ENCODE data around the gene CASK.

The CASK gene

DNA sequence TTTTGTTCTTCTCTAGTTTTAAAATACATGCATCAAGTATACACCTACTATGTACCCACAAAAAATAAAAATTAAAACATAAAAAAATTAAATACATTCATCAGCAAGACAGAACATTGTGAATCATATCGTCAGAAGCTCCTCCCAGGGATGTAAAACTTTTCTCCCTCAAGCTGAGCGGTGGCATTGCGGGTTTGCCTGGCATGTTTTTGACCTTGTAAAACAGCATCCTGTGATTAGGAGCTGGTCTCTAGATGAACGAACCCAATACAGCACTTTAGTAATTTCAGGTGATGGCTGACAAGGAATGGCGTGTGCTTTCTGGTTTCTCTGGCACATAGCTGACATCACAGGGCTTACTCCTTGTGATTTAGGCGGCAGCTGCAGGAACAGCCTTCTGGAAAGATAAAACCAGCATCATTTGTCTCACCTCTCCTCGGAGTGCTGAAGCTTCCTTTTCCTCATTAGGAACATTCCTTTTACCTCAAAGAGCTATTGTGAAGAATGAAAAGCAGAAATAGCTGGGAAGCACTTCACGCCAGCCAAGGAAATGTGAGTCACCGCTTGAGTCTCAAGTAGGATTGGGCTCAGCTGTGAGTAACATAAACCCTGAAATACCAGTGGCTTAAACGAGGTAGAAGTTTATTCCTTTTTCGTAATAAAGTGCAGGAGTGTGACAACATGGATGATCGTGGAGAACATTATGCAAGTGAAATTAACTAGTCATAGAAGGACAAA lies 431.9 kb downstream of the CASK start:
- H3K27ac ChIP-seq (ENCODE audit: low read depth, low read length) = no peak overlapping the region

DNA sequence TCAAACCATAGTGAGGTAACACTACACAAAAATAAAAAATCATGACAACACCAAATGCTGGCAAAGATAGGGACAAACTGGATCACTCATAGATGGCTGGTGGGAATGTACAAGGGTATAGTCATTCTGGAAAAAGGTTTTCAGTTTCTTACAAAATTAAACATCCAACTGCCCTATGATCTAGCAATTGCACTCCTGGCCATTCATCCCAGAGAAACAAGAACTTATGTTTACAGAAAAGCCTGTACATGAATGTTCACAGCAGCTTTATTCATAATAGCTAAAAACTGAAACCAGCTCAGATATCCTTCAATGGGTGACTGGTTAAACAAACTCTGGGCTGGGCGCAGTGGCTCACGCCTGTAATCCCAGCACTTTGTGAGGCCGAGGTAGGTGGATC lies 432.9 kb downstream of the CASK start:
- Histone ChIP-seq H3K9me2 (replicated peaks; ENCODE audit: control insufficient read depth, low read length) (no peaks in the 10 kb centered on the region), H3K27ac (ENCODE audit: low read depth, low read length) (no peak overlapping the region), H3K4me2 (ENCODE audit: low read length) (peak overlapping the region; percentile 24; the same call in 1 of the 2 replicates), H4K20me1 (ENCODE audit: control insufficient read depth, insufficient read depth, low read depth, low read length) (no peaks in the 10 kb centered on the region), H3K9me3 (ENCODE audit: control insufficient read depth, insufficient read depth, low read length) (no peaks in the 10 kb centered on the region), H3K36me3 (ENCODE audit: control insufficient read depth, low read length) (no peaks in the 10 kb centered on the region), H3K79me2 (ENCODE audit: control insufficient read depth, low read length) (no peaks in the 10 kb centered on the region), H3F3A (ENCODE audit: control insufficient read depth, insufficient read depth) (no peaks in the 10 kb centered on the region), H3K27me3 (ENCODE audit: control insufficient read depth, low read length) (no peaks in the 10 kb centered on the region), H3K4me1 (ENCODE audit: control insufficient read depth, low read length) (peaks cover 6% of the 10 kb centered on the region), H3K4me3 (ENCODE audit: low read length) (no peak overlapping the region)
- TF ChIP-seq, protein P1, sequence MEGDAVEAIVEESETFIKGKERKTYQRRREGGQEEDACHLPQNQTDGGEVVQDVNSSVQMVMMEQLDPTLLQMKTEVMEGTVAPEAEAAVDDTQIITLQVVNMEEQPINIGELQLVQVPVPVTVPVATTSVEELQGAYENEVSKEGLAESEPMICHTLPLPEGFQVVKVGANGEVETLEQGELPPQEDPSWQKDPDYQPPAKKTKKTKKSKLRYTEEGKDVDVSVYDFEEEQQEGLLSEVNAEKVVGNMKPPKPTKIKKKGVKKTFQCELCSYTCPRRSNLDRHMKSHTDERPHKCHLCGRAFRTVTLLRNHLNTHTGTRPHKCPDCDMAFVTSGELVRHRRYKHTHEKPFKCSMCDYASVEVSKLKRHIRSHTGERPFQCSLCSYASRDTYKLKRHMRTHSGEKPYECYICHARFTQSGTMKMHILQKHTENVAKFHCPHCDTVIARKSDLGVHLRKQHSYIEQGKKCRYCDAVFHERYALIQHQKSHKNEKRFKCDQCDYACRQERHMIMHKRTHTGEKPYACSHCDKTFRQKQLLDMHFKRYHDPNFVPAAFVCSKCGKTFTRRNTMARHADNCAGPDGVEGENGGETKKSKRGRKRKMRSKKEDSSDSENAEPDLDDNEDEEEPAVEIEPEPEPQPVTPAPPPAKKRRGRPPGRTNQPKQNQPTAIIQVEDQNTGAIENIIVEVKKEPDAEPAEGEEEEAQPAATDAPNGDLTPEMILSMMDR (IDR thresholded peaks at IDR 0.05; ENCODE audit: low read depth, low read length, poor library complexity, severe bottlenecking) = no peak
- no peak for TF ChIP-seq EZH2phosphoT487 (IDR thresholded peaks at IDR 0.05; ENCODE audit: borderline replicate concordance, low read length)

More for the DNA sequence above, 431.9 kb downstream of the CASK start:
- no peaks in the 10 kb centered on the region for H4K20me1 ChIP-seq (ENCODE audit: control insufficient read depth, insufficient read depth, low read depth, low read length)
- peaks cover 6% of the 10 kb centered on the region for H3K4me1 ChIP-seq (ENCODE audit: control insufficient read depth, low read length)
- H3F3A ChIP-seq (ENCODE audit: control insufficient read depth, insufficient read depth) = no peaks in the 10 kb centered on the region
- no peaks in the 10 kb centered on the region for H3K9me3 ChIP-seq (ENCODE audit: control insufficient read depth, insufficient read depth, low read length)
- no peaks in the 10 kb centered on the region for H3K79me2 ChIP-seq (ENCODE audit: control insufficient read depth, low read length)
- H3K4me2 ChIP-seq (ENCODE audit: low read length) = no peak overlapping the region
- no peaks in the 10 kb centered on the region for H3K36me3 ChIP-seq (ENCODE audit: control insufficient read depth, low read length)
- H3K27me3 ChIP-seq (ENCODE audit: control insufficient read depth, low read length) = no peaks in the 10 kb centered on the region
- H3K4me3 ChIP-seq (ENCODE audit: low read length) = no peak overlapping the region
- no peaks in the 10 kb centered on the region for H3K9me2 ChIP-seq (replicated peaks; ENCODE audit: control insufficient read depth, low read length)
- TF ChIP-seq EZH2phosphoT487 (IDR thresholded peaks at IDR 0.05; ENCODE audit: borderline replicate concordance, low read length) = no peak
- TF ChIP-seq, protein P1 (IDR thresholded peaks at IDR 0.05; ENCODE audit: low read depth, low read length, poor library complexity, severe bottlenecking) = no peak

DNA sequence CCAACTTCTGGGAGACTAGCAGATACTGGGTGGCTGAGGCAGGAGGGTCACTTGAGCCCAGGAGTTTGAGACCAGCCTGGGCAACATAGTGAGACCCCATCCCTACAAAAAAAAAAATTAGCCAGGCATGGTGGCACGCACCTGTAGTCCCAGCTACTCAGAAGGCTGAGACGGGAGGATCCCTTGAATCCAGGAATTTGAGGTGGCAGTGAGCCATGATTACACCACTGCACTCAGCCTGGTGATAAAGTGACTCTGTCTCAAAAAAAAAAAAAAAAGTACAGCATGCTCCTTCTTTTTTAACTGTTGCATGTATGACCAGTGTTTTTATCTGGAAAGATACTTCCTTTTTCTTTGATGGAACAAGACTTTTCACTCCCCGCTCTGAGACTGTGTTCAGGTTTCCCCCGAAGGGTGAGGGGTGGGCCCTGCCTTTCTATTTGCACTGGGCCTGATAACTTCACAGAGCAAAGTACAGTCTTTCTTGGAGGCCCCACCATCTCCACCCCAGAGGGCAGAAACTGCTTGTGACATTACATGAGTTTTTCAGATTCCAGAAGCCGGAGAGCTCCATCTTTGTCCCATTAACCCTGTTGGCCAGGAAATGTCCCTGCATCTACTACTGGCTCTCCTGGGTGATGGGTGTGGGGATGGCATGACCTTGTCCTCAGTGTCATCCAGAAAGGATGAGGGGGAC lies 441.1 kb downstream of the CASK start:
- Histone ChIP-seq H3K27ac (ENCODE audit: low read depth, low read length) (no peak overlapping the region), H3K36me3 (ENCODE audit: control insufficient read depth, low read length) (no peaks in the 10 kb centered on the region), H3F3A (ENCODE audit: control insufficient read depth, insufficient read depth) (no peaks in the 10 kb centered on the region), H3K4me2 (ENCODE audit: low read length) (no peak overlapping the region), H3K4me3 (ENCODE audit: low read length) (no peak overlapping the region), H3K9me2 (replicated peaks; ENCODE audit: control insufficient read depth, low read length) (no peaks in the 10 kb centered on the region), H4K20me1 (ENCODE audit: control insufficient read depth, insufficient read depth, low read depth, low read length) (no peaks in the 10 kb centered on the region), H3K4me1 (ENCODE audit: control insufficient read depth, low read length) (no peaks in the 10 kb centered on the region), H3K27me3 (ENCODE audit: control insufficient read depth, low read length) (no peaks in the 10 kb centered on the region), H3K79me2 (ENCODE audit: control insufficient read depth, low read length) (no peaks in the 10 kb centered on the region), H3K9me3 (ENCODE audit: control insufficient read depth, insufficient read depth, low read length) (no peaks in the 10 kb centered on the region)
- TF ChIP-seq EZH2phosphoT487 (IDR thresholded peaks at IDR 0.05; ENCODE audit: borderline replicate concordance, low read length) = no peak
- TF ChIP-seq, protein P1 (IDR thresholded peaks at IDR 0.05; ENCODE audit: low read depth, low read length, poor library complexity, severe bottlenecking) = no peak
